SU-DHL-6 (cell line): ENCODE measurements around the gene SFXN1.

Experiments used
- EZH2phosphoT487 ChIP-seq: fragments of 200-600 bp; sonication (generic), shearing (Covaris generic); conservative IDR thresholded peaks from 2 replicates; pipeline ENCODE4 v1.6.1; 2018; ENCODE audit warnings: mild to moderate bottlenecking, antibody characterized with exemption, low read length, moderate library complexity, mixed read lengths
- TF ChIP-seq, protein P1 (sequence below): fragments of 200-600 bp; sonication (generic); IDR thresholded peaks from one replicate; pipeline ENCODE4 v1.5.1; 2017; ENCODE audit warnings: antibody characterized with exemption, mild to moderate bottlenecking, low read length, moderate library complexity; ENCODE audit not compliant: insufficient read depth, poor library complexity, severe bottlenecking

GRCh38 chr5:175531361-175531760, 53.0 kb downstream of the SFXN1 start:
- TF ChIP-seq, protein P1, sequence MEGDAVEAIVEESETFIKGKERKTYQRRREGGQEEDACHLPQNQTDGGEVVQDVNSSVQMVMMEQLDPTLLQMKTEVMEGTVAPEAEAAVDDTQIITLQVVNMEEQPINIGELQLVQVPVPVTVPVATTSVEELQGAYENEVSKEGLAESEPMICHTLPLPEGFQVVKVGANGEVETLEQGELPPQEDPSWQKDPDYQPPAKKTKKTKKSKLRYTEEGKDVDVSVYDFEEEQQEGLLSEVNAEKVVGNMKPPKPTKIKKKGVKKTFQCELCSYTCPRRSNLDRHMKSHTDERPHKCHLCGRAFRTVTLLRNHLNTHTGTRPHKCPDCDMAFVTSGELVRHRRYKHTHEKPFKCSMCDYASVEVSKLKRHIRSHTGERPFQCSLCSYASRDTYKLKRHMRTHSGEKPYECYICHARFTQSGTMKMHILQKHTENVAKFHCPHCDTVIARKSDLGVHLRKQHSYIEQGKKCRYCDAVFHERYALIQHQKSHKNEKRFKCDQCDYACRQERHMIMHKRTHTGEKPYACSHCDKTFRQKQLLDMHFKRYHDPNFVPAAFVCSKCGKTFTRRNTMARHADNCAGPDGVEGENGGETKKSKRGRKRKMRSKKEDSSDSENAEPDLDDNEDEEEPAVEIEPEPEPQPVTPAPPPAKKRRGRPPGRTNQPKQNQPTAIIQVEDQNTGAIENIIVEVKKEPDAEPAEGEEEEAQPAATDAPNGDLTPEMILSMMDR, result no peak
- no peak for TF ChIP-seq EZH2phosphoT487
